Activated T-cell treated with anti-CD3 and anti-CD28 coated beads, Interleukin-2, amount 50 U/mL, for 24 hours (primary cell): ENCODE measurements around the gene FAM124A.

ENCODE experiments used
- DNase-seq: peaks from one replicate; pipeline ENCODE4 v3.0.0-alpha.2; 2020
- H3K27ac Mint-ChIP-seq: 2 replicates; pipeline ENCODE4 v1.8.0; 2020; ENCODE audit warnings: mild to moderate bottlenecking, mixed read lengths
- H3K27me3 Mint-ChIP-seq: 2 replicates; pipeline ENCODE4 v1.8.0; 2020; ENCODE audit warnings: mixed read lengths
- H3K36me3 Mint-ChIP-seq: 2 replicates; pipeline ENCODE4 v1.8.0; 2020; ENCODE audit warnings: low read depth, mixed read lengths
- H3K4me1 Mint-ChIP-seq: 2 replicates; pipeline ENCODE4 v1.8.0; 2020; ENCODE audit warnings: low read depth, mixed read lengths
- H3K4me3 Mint-ChIP-seq: 2 replicates; pipeline ENCODE4 v1.8.0; 2020; ENCODE audit warnings: mild to moderate bottlenecking, moderate library complexity, mixed read lengths
- H3K9me3 Mint-ChIP-seq: 2 replicates; pipeline ENCODE4 v1.8.0; 2020; ENCODE audit warnings: mixed read lengths

Gene FAM124A

GRCh38 chr13:51229101-51229719 is 7.0 kb downstream of the FAM124A start:
- Mint-ChIP-seq H3K36me3 (no peaks in the 10 kb centered on the region), H3K9me3 (no peaks in the 10 kb centered on the region), H3K27ac (no peak overlapping the region), H3K27me3 (peaks cover 68% of the 10 kb centered on the region), H3K4me3 (no peak overlapping the region), H3K4me1 (peaks cover 1% of the 10 kb centered on the region)
- no peak for DNase-seq

- no peak for DNase-seq
- no peaks in the 10 kb centered on the region for H3K9me3 Mint-ChIP-seq
- peaks cover 1% of the 10 kb centered on the region for H3K4me1 Mint-ChIP-seq
- H3K4me3 Mint-ChIP-seq: no peak overlapping the region
- H3K27me3 Mint-ChIP-seq: peaks cover 67% of the 10 kb centered on the region
- H3K36me3 Mint-ChIP-seq: no peaks in the 10 kb centered on the region
- H3K27ac Mint-ChIP-seq: no peak overlapping the region
Measured at GRCh38 chr13:51229731-51230130, 7.5 kb downstream of the FAM124A start.

- no peak overlapping the region for H3K4me3 Mint-ChIP-seq
- no peak for DNase-seq
- H3K27me3 Mint-ChIP-seq: peaks cover 64% of the 10 kb centered on the region
- H3K4me1 Mint-ChIP-seq: peaks cover 1% of the 10 kb centered on the region
- H3K27ac Mint-ChIP-seq: no peak overlapping the region
- no peaks in the 10 kb centered on the region for H3K9me3 Mint-ChIP-seq
- H3K36me3 Mint-ChIP-seq: no peaks in the 10 kb centered on the region
Measured at GRCh38 chr13:51230477-51231105, 8.4 kb downstream of the FAM124A start.

DNA sequence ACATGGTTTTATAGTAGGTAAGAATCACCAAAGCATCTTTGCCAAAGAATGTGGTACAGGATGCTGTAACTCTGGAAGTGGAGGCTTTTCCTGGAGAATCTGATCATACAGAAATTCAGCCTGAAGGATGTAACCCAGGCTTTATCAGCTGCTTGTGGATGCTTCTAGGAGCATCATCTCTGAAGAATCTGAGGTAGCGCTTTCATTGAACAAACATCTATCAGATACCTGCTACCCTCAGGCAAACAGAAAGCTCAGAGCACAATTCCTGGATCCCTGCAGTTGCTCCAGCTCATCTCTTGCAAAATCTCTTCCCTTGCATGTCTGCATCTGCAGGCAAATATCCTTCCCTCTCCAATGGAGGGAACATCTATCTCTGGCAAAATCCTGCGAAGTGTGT is 9.3 kb downstream of the FAM124A start:
- Mint-ChIP-seq H3K4me3 (no peak overlapping the region), H3K27ac (no peak overlapping the region), H3K4me1 (peaks cover 1% of the 10 kb centered on the region), H3K36me3 (no peaks in the 10 kb centered on the region), H3K9me3 (no peaks in the 10 kb centered on the region), H3K27me3 (peaks cover 66% of the 10 kb centered on the region)
- DNase-seq: no peak

DNA sequence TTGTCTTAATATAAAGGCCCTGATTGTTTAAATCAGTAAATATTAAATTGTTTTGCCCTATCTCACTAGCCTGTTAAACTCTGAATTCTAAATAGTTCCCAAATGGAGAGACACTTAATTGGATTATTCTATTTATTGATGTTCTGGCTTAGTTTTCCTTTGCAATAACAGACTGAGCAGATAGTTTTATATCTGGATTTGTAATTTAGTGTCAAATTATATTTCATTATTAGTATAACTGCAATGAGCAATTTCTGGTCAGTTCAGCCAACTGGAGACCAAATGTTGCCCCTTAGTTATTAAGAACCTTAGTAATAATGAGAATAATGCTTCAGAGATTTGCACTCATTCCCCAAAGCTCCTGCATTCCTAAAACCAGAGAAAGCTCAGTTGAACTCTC is 10.1 kb downstream of the FAM124A start:
- H3K4me3 Mint-ChIP-seq: no peak overlapping the region
- no peaks in the 10 kb centered on the region for H3K36me3 Mint-ChIP-seq
- peaks cover 60% of the 10 kb centered on the region for H3K27me3 Mint-ChIP-seq
- DNase-seq: no peak
- H3K27ac Mint-ChIP-seq: no peak overlapping the region
- H3K9me3 Mint-ChIP-seq: no peaks in the 10 kb centered on the region
- H3K4me1 Mint-ChIP-seq: peaks cover 1% of the 10 kb centered on the region

DNA sequence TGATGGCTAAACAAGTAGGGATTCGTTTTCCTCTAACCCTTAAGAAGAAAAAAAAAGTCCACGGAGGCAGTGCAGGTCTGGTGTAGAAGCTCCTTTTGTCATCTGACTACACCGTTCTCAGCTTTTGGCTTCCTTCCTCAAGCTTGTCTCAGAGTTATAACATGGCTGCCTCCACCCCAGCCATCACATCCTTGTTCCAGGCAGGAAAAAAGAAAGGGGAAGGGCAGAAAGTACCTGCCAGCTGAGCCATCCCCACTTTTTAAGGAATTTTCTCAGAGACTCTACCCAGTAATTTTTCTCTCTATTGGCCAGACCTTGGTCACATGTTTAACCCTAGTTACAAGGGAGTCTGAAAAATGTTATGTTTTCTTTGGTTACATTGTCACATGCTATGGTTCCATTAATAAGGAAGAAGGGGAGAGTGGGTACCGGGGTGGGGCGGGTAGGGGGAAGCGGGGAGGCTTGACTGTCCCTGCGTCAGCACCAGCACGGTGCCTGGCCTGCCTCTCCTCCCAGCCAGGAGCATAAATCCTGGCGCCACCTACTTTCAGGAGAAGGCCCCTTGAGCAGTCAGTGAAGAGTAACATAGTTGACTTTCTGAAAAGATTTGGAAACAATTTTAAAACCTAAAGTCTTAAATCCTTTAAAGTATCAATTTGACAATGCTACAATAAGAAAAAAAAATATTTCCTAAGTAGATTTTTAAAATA is 11.1 kb downstream of the FAM124A start:
- DNase-seq: no peak
- peaks cover 1% of the 10 kb centered on the region for H3K4me1 Mint-ChIP-seq
- H3K9me3 Mint-ChIP-seq: no peaks in the 10 kb centered on the region
- H3K4me3 Mint-ChIP-seq: no peak overlapping the region
- H3K27ac Mint-ChIP-seq: no peak overlapping the region
- peaks cover 54% of the 10 kb centered on the region for H3K27me3 Mint-ChIP-seq
- H3K36me3 Mint-ChIP-seq: no peaks in the 10 kb centered on the region

- Mint-ChIP-seq H3K36me3 (no peaks in the 10 kb centered on the region), H3K27me3 (peaks cover 47% of the 10 kb centered on the region), H3K4me3 (no peak overlapping the region), H3K4me1 (peaks cover 1% of the 10 kb centered on the region), H3K9me3 (no peaks in the 10 kb centered on the region), H3K27ac (no peak overlapping the region)
- DNase-seq: no peak
Measured at GRCh38 chr13:51234676-51235075, 12.5 kb downstream of the FAM124A start.

GRCh38 chr13:51235186-51235585 is 13.0 kb downstream of the FAM124A start:
- H3K9me3 Mint-ChIP-seq: no peaks in the 10 kb centered on the region
- no peak overlapping the region for H3K27ac Mint-ChIP-seq
- peaks cover 1% of the 10 kb centered on the region for H3K4me1 Mint-ChIP-seq
- no peaks in the 10 kb centered on the region for H3K36me3 Mint-ChIP-seq
- peaks cover 42% of the 10 kb centered on the region for H3K27me3 Mint-ChIP-seq
- no peak overlapping the region for H3K4me3 Mint-ChIP-seq
- DNase-seq: no peak

DNA sequence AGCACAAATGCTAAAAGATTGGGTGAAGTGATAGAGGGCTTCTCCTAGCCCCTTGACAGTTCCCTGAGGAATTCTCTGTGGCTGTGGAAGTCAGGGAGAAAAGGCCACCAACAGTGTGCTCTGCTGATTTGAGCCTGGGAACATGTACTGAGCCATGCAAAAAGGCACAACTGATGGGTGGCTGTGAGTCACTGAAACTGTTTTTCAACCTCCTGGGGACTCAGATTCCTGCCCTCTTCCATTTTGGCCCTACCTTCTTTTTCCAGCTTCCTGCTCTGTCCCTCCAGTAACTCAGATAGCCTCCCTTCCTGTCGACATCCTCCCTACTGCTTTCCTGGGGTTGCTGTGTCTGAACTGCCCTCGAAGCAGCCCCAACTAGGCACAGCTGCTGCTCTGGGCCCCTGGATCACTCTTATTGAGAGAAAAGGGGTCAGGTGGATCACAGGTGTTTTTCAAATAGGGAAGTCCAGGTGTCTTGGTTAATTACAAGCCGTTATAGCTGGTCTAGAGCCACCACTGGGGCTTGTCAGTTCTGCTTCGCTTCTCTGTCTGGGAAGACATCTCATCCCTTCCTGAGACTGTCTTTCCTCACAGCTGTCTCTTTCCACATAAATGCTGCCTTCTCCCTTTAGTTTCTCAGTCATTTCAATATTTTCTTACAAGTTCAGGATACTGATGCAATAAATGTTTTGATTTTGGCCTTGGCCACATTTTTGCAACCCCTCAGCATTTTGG is 13.7 kb downstream of the FAM124A start:
- no peak overlapping the region for H3K27ac Mint-ChIP-seq
- H3K27me3 Mint-ChIP-seq: peaks cover 39% of the 10 kb centered on the region
- H3K4me1 Mint-ChIP-seq: no peaks in the 10 kb centered on the region
- DNase-seq: no peak
- no peaks in the 10 kb centered on the region for H3K9me3 Mint-ChIP-seq
- H3K4me3 Mint-ChIP-seq: no peak overlapping the region
- no peaks in the 10 kb centered on the region for H3K36me3 Mint-ChIP-seq

GRCh38 chr13:51236491-51236792 is 14.2 kb downstream of the FAM124A start:
- no peaks in the 10 kb centered on the region for H3K4me1 Mint-ChIP-seq
- no peaks in the 10 kb centered on the region for H3K36me3 Mint-ChIP-seq
- H3K27me3 Mint-ChIP-seq: peaks cover 33% of the 10 kb centered on the region
- no peak for DNase-seq
- H3K27ac Mint-ChIP-seq: no peak overlapping the region
- H3K9me3 Mint-ChIP-seq: no peaks in the 10 kb centered on the region
- no peak overlapping the region for H3K4me3 Mint-ChIP-seq

GRCh38 chr13:51237386-51237785 is 15.2 kb downstream of the FAM124A start:
- Mint-ChIP-seq H3K9me3 (no peaks in the 10 kb centered on the region), H3K4me1 (no peaks in the 10 kb centered on the region), H3K27me3 (peaks cover 30% of the 10 kb centered on the region), H3K27ac (no peak overlapping the region), H3K36me3 (no peaks in the 10 kb centered on the region), H3K4me3 (no peak overlapping the region)
- DNase-seq: no peak

- Mint-ChIP-seq H3K4me1 (no peaks in the 10 kb centered on the region), H3K9me3 (no peaks in the 10 kb centered on the region), H3K27me3 (peaks cover 26% of the 10 kb centered on the region), H3K36me3 (no peaks in the 10 kb centered on the region), H3K27ac (no peak overlapping the region), H3K4me3 (no peak overlapping the region)
- no peak for DNase-seq
Measured at GRCh38 chr13:51237887-51238286, 15.7 kb downstream of the FAM124A start.

GRCh38 chr13:51240178-51240577 is 18.0 kb downstream of the FAM124A start:
- Mint-ChIP-seq H3K27me3 (peaks cover 13% of the 10 kb centered on the region), H3K9me3 (no peaks in the 10 kb centered on the region), H3K27ac (no peak overlapping the region), H3K4me1 (no peaks in the 10 kb centered on the region), H3K4me3 (no peak overlapping the region), H3K36me3 (no peaks in the 10 kb centered on the region)
- DNase-seq: no peak

- Mint-ChIP-seq H3K36me3 (no peaks in the 10 kb centered on the region), H3K4me3 (no peak overlapping the region), H3K27me3 (peaks cover 8% of the 10 kb centered on the region), H3K27ac (no peak overlapping the region), H3K9me3 (no peaks in the 10 kb centered on the region), H3K4me1 (no peaks in the 10 kb centered on the region)
- DNase-seq: no peak
Measured at GRCh38 chr13:51240958-51241357, 18.8 kb downstream of the FAM124A start.

DNA sequence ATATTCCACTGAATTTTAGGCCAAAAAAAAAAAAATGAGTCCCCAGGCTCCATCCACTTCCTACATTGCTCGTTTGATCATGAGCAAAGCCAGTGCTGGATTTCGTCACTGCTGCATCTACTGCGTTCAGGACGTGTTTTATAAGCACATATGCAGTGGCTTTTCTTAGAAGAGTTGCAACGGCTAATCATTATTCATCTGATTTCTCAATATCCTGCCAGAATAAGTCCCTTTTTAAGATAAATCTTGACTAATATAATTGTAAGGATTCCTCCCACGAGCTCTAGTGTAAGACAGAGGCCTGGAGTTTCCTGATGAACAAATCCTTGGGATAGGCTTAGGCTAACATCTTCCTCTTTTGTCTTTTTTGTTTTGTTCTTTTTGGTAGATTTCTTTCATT is 19.5 kb downstream of the FAM124A start:
- Mint-ChIP-seq H3K36me3 (no peaks in the 10 kb centered on the region), H3K27me3 (peaks cover 5% of the 10 kb centered on the region), H3K27ac (no peak overlapping the region), H3K4me1 (no peaks in the 10 kb centered on the region), H3K9me3 (no peaks in the 10 kb centered on the region), H3K4me3 (no peak overlapping the region)
- no peak for DNase-seq
